Keratinocyte (primary cell): ENCODE data around the gene KCNN1.

Experiments
- CTCF ChIP-seq, 3 experiments: IDR thresholded peaks in 1 of 3; conservative IDR thresholded peaks in 1 of 3; optimal IDR thresholded peaks in 1 of 3; 2 replicates in 2 of 3; 3 replicates in 1 of 3; pipeline versions ENCODE3 to v1.5.1; 2011; ENCODE audit warnings: low read length in 3 of 3, mild to moderate bottlenecking in 3 of 3, moderate library complexity in 2 of 3, control low read depth in 1 of 3, inconsistent platforms in 1 of 3; ENCODE audit not compliant: insufficient read depth in 2 of 3; ENCODE audit errors: extremely low read depth in 1 of 3
- EZH2 ChIP-seq: IDR thresholded peaks from one replicate; pipeline ENCODE4 v1.6.1; 2012; ENCODE audit warnings: inconsistent platforms, mild to moderate bottlenecking, low read length, moderate library complexity

DNA sequence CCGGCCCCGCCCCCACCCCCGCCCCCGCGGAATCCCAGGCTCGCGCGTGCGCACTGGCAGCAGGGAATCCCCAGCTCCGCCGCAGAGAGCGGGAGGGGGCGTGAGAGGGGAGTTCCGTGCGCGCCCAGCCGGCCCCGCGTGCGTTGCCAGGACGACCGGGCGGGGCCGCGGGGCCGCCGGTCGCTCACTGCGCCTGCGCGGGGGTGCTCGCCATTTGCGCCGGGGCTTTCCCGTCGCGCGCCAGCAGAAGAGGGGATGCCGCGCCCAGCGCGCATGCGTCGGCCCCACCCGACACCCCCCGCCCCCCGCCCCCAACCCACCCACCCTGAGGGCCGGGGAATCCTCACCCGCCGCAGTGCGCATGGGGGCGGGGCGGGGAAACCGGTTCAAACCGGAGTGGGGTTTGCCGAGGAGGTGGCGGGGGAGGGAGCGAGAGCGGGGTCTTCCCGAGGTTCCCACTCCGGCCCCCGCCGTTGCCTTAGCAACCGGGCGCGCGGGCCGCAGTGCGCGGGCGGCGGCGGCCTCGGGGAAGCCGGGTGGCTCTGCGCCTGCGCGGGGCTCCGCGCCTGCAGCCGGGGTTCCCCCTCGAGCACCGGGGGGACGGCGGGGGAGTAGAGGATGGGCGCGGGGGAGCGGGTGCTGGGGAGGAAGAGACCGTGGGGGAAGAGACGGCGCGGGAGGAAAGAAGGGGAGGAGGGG lies 18.9 kb upstream of the KCNN1 start:
- no peak for TF ChIP-seq CTCF (optimal IDR thresholded peaks at IDR 0.05 in 1 of 3, IDR thresholded peaks at IDR 0.05 in 1 of 3, conservative IDR thresholded peaks at IDR 0.05 in 1 of 3; ENCODE audit: extremely low read depth in 1 of 3, insufficient read depth in 2 of 3, low read length in 3 of 3)
- no peak for TF ChIP-seq EZH2
